Muscle of arm (tissue), 12 donors: ENCODE data around the gene AMOTL1. TPM values are rescaled to one million over a fixed set of nuclear protein-coding genes. Genes with fewer than 3 reads are reported as not detected.
"Not testable (repeated sequence)": the region's sequence is repeated elsewhere in the genome, so short reads cannot be mapped to it uniquely, and the experiment has no call there.

Experiments used
- DNase-seq: peaks from one replicate; pipeline ENCODE4 v3.0.0-alpha.2; 2013
- polyA plus RNA-seq, 12 donors: library from polyadenylated mRNA; unstranded; fragments of 120-200 nt; gene quantifications; one replicate each; pipeline ENCODE4 v1.2.1, GENCODE V29; 2013; ENCODE audit not compliant: insufficient read length in 12 of 12

The AMOTL1 gene
- polyA plus RNA-seq, 12 donors = 36.9 to 73.0 (median 56.7) TPM; not detected in 1

GRCh38 chr11:94791216-94791889 lies 23.2 kb downstream of the AMOTL1 start:
- DNase-seq = no peak

- not testable (repeated sequence) for DNase-seq
These were observed 23.8 kb downstream of the AMOTL1 start for GRCh38 chr11:94791942-94792341.

GRCh38 chr11:94792451-94792850 lies 24.3 kb downstream of the AMOTL1 start:
- no peak for DNase-seq

- no peak for DNase-seq
These were observed 24.8 kb downstream of the AMOTL1 start for GRCh38 chr11:94793002-94793401.

GRCh38 chr11:94793822-94794221 lies 25.7 kb downstream of the AMOTL1 start:
- DNase-seq = no peak

GRCh38 chr11:94794287-94795168 lies 26.4 kb downstream of the AMOTL1 start:
- no peak for DNase-seq

GRCh38 chr11:94795476-94796189 lies 27.5 kb downstream of the AMOTL1 start:
- DNase-seq = no peak

- DNase-seq = no peak
These were observed 28.0 kb downstream of the AMOTL1 start for GRCh38 chr11:94796190-94796580.

- no peak for DNase-seq
These were observed 28.7 kb downstream of the AMOTL1 start for GRCh38 chr11:94796863-94797262.

- no peak for DNase-seq
These were observed 31.6 kb downstream of the AMOTL1 start for GRCh38 chr11:94799726-94800125.

- peak; percentile 94 for DNase-seq
These were observed 32.3 kb downstream of the AMOTL1 start for GRCh38 chr11:94800414-94800813.

GRCh38 chr11:94801866-94802460 lies 33.8 kb downstream of the AMOTL1 start:
- DNase-seq = no peak

- no peak for DNase-seq
These were observed 34.3 kb downstream of the AMOTL1 start for GRCh38 chr11:94802501-94802900.

GRCh38 chr11:94803491-94803890 lies 35.3 kb downstream of the AMOTL1 start:
- DNase-seq = no peak

- no peak for DNase-seq
These were observed 36.7 kb downstream of the AMOTL1 start for GRCh38 chr11:94804874-94805273.

- DNase-seq = no peak
These were observed 37.9 kb downstream of the AMOTL1 start for GRCh38 chr11:94806014-94806413.

- no peak for DNase-seq
These were observed 38.3 kb downstream of the AMOTL1 start for GRCh38 chr11:94806419-94806818.

GRCh38 chr11:94809251-94809650 lies 41.1 kb downstream of the AMOTL1 start:
- DNase-seq = no peak

GRCh38 chr11:94812724-94813720 lies 44.9 kb downstream of the AMOTL1 start:
- DNase-seq = not testable (repeated sequence)

GRCh38 chr11:94814272-94814976 lies 46.3 kb downstream of the AMOTL1 start:
- no peak for DNase-seq
